Activated CD8-positive, alpha-beta T cell treated with anti-CD3 and anti-CD28 coated beads, Interleukin-2, amount 10 ng/mL, durations not matched to agents 7 days and 5 days (primary cell): ENCODE results near the gene ADGRF1. TPM values are rescaled to one million over a fixed set of nuclear protein-coding genes. Genes with fewer than 3 reads are reported as not detected.

Experiments used
- ATAC-seq: fragments of 150-1000 bp; cut with Tn5 transposase; one replicate; pipeline ENCODE4 v1.10.0; 2021; ENCODE audit warnings: moderate library complexity
- CTCF ChIA-PET: fragments of 350-600 bp; sonication (Branson Sonifier 250); formaldehyde crosslinking; loops from one replicate; lab custom pipeline; 2021; ENCODE audit warnings: antibody characterized with exemption; lab: Charles Lee
- POLR2A ChIA-PET: fragments of 350-600 bp; sonication (Branson Sonifier 250); formaldehyde crosslinking; loops from one replicate; lab custom pipeline; 2021; ENCODE audit warnings: antibody characterized with exemption; lab: Charles Lee
- DNase-seq: peaks from one replicate; pipeline ENCODE4 v3.0.0-alpha.2; 2020
- H3K27ac Mint-ChIP-seq: one replicate; pipeline ENCODE4 v1.8.0; 2021; ENCODE audit warnings: mild to moderate bottlenecking, mixed read lengths
- H3K27me3 Mint-ChIP-seq: one replicate; pipeline ENCODE4 v1.8.0; 2021; ENCODE audit warnings: low read depth, mixed read lengths
- H3K36me3 Mint-ChIP-seq: one replicate; pipeline ENCODE4 v1.8.0; 2021; ENCODE audit warnings: low read depth, mixed read lengths
- H3K4me1 Mint-ChIP-seq: one replicate; pipeline ENCODE4 v1.8.0; 2021; ENCODE audit warnings: low read depth, mixed read lengths
- H3K4me3 Mint-ChIP-seq: one replicate; pipeline ENCODE4 v1.8.0; 2021; ENCODE audit warnings: mild to moderate bottlenecking, mixed read lengths
- H3K9me3 Mint-ChIP-seq: one replicate; pipeline ENCODE4 v1.8.0; 2022; ENCODE audit warnings: mixed read lengths; ENCODE audit not compliant: insufficient read depth
- total RNA-seq, 2 experiments: library from RNA; stranded (reverse); gene quantifications; one replicate each; pipeline ENCODE4 v1.2.3, GENCODE V29; 2021

ADGRF1 gene
- total RNA-seq, 2 experiments from 2014 or later = not detected

DNA sequence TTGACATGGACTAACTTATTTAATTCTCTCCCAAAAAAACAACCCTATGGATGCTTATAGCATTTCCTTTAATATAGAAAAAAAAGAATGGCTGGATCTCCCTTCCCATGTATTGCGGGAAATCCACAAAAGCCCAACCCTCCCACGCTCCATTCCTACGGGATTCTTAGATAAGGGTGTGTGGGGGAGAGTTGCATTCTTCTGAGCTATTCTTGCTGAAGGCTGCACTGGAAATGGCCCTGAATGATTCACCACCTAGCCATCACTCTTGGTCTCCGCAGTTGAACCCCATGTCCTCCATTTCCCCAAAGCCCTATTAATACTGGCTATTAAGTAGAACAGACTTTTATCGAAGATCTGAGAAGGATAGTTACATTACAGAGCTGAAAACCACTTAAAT lies 78.5 kb downstream of the ADGRF1 start:
- Mint-ChIP-seq H3K36me3 (no peaks in the 10 kb centered on the region), H3K4me3 (no peak overlapping the region), H3K27me3 (peaks cover 3% of the 10 kb centered on the region), H3K4me1 (no peaks in the 10 kb centered on the region), H3K9me3 (no peaks in the 10 kb centered on the region), H3K27ac (no peak overlapping the region)
- ChIA-PET CTCF (no interaction called here), POLR2A (no interaction called here)
- no peak for DNase-seq
- ATAC-seq = no peak

- POLR2A ChIA-PET = no interaction called here
- DNase-seq = no peak
- CTCF ChIA-PET = no interaction called here
These were observed 79.1 kb downstream of the ADGRF1 start for GRCh38 chr6:46963039-46963438.

GRCh38 chr6:46961711-46962110 lies 80.4 kb downstream of the ADGRF1 start:
- POLR2A ChIA-PET = no interaction called here
- peaks cover 5% of the 10 kb centered on the region for H3K27me3 Mint-ChIP-seq

More at GRCh38 chr6:46963039-46963438, 79.1 kb downstream of the ADGRF1 start:
- H3K4me3 Mint-ChIP-seq = no peak overlapping the region
- no peaks in the 10 kb centered on the region for H3K9me3 Mint-ChIP-seq
- peaks cover 3% of the 10 kb centered on the region for H3K27me3 Mint-ChIP-seq
- no peak for ATAC-seq
- no peaks in the 10 kb centered on the region for H3K4me1 Mint-ChIP-seq
- no peak overlapping the region for H3K27ac Mint-ChIP-seq
- H3K36me3 Mint-ChIP-seq = no peaks in the 10 kb centered on the region

GRCh38 chr6:46961232-46961631 lies 80.9 kb downstream of the ADGRF1 start:
- no peaks in the 10 kb centered on the region for H3K36me3 Mint-ChIP-seq
- no peak for ATAC-seq
- no peak overlapping the region for H3K27ac Mint-ChIP-seq
- no peak overlapping the region for H3K4me3 Mint-ChIP-seq
- no peaks in the 10 kb centered on the region for H3K9me3 Mint-ChIP-seq
- no peaks in the 10 kb centered on the region for H3K4me1 Mint-ChIP-seq
- ChIA-PET POLR2A (no interaction called here), CTCF (no interaction called here)
- no peak for DNase-seq
- H3K27me3 Mint-ChIP-seq = peaks cover 4% of the 10 kb centered on the region

More at GRCh38 chr6:46961711-46962110, 80.4 kb downstream of the ADGRF1 start:
- Mint-ChIP-seq H3K27ac (no peak overlapping the region), H3K36me3 (no peaks in the 10 kb centered on the region), H3K4me1 (no peaks in the 10 kb centered on the region), H3K9me3 (no peaks in the 10 kb centered on the region), H3K4me3 (no peak overlapping the region)
- CTCF ChIA-PET = no interaction called here
- ATAC-seq (no peak), DNase-seq (no peak)

GRCh38 chr6:46959419-46959818 lies 82.7 kb downstream of the ADGRF1 start:
- Mint-ChIP-seq H3K4me3 (no peak overlapping the region), H3K4me1 (no peaks in the 10 kb centered on the region), H3K36me3 (no peaks in the 10 kb centered on the region), H3K27me3 (peaks cover 4% of the 10 kb centered on the region), H3K9me3 (no peaks in the 10 kb centered on the region), H3K27ac (no peak overlapping the region)
- ChIA-PET CTCF (no interaction called here), POLR2A (no interaction called here)
- ATAC-seq (no peak), DNase-seq (no peak)

DNA sequence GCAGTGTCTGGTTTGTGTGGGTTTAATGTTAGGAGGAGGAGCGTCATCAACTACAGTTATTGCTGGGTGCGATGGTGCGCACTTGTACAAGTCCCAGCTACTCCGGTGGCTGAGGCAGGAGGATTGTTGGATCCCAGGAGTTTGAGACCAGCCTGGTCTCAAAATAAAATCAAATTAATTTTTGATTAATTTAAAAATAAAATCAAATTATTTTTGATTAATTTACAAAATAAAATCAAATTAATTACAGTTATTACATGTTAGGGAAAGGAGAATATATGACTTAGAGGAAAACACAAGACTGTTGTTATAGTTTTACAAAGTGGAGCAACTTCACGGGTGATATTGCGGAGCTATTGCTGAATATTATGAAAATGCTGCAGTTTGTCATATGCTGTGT lies 85.7 kb downstream of the ADGRF1 start:
- Mint-ChIP-seq H3K36me3 (no peaks in the 10 kb centered on the region), H3K4me1 (no peaks in the 10 kb centered on the region), H3K27me3 (peaks cover 4% of the 10 kb centered on the region), H3K9me3 (no peaks in the 10 kb centered on the region), H3K27ac (no peak overlapping the region), H3K4me3 (no peak overlapping the region)
- POLR2A ChIA-PET = no interaction called here
- DNase-seq = no peak
- no peak for ATAC-seq
- CTCF ChIA-PET = no interaction called here

DNA sequence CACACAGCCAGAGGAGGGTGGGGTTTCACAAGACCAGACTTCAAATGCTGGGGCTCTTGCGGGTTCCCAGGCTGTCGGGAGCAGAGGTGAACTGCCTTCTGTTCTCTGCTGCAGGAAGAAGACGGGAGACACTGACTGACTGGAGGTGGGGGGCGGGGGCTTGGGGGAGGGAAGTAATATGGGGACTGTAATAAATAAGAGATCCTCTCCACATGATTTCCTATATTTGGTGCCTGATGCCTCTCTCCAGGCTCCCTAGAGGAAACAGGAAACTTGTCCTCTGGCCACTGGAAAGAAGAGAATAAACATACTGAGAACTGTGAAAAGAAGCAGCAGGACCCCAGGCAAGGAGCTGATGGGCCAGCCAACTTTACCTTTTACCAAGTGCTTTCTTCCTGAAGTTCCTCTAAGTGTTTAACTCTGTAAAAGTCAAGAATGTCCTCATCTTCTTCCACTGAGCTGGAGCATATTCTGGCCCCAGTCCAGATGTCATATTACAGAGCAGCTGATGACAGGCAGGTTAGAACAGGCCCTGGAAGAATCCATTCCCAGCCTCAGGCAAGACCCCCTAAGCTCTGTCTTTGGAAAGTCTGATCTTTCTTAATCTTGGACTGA lies 87.2 kb downstream of the ADGRF1 start:
- Mint-ChIP-seq H3K4me3 (no peak overlapping the region), H3K27me3 (peaks cover 4% of the 10 kb centered on the region), H3K36me3 (no peaks in the 10 kb centered on the region), H3K9me3 (no peaks in the 10 kb centered on the region), H3K27ac (no peak overlapping the region), H3K4me1 (no peaks in the 10 kb centered on the region)
- no peak for ATAC-seq
- ChIA-PET CTCF (no interaction called here), POLR2A (no interaction called here)
- no peak for DNase-seq

GRCh38 chr6:46953921-46954320 lies 88.2 kb downstream of the ADGRF1 start:
- Mint-ChIP-seq H3K27ac (no peak overlapping the region), H3K27me3 (peaks cover 4% of the 10 kb centered on the region), H3K4me3 (no peak overlapping the region), H3K36me3 (no peaks in the 10 kb centered on the region), H3K4me1 (no peaks in the 10 kb centered on the region), H3K9me3 (no peaks in the 10 kb centered on the region)
- ATAC-seq (no peak), DNase-seq (no peak)
- ChIA-PET CTCF (no interaction called here), POLR2A (interaction anchor here (0.7 kb wide), 1 partner anchor 206 kb away, joined by 3 read pairs; no protein-coding TSS in a partner anchor)

GRCh38 chr6:46949632-46950280 lies 92.4 kb downstream of the ADGRF1 start:
- ChIA-PET POLR2A (no interaction called here), CTCF (no interaction called here)

DNA sequence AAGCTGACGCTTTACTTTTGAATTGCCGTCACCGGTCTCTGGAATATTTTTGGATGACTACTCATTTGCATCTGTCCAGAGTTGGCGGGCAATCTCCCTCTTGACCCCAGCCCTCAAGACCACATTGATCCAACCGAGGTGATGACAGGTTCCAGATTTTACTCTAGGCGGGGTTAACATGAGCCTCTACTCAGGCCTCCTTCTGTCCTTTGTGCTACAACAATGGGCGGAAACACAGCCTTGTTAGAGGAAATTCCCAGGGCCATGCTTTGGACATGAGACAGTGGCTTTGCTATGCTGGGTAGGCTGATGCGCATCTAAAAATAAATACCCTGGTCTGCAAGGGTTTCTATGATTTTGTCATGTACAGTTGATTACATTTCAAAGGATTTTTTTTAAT lies 93.4 kb downstream of the ADGRF1 start:
- CTCF ChIA-PET = no interaction called here

More at GRCh38 chr6:46949632-46950280, 92.4 kb downstream of the ADGRF1 start:
- ATAC-seq (no peak), DNase-seq (no peak)
- H3K27me3 Mint-ChIP-seq = no peaks in the 10 kb centered on the region
- no peaks in the 10 kb centered on the region for H3K9me3 Mint-ChIP-seq
- no peaks in the 10 kb centered on the region for H3K4me1 Mint-ChIP-seq
- no peaks in the 10 kb centered on the region for H3K36me3 Mint-ChIP-seq
- no peak overlapping the region for H3K4me3 Mint-ChIP-seq
- no peak overlapping the region for H3K27ac Mint-ChIP-seq

More for the DNA sequence above, 93.4 kb downstream of the ADGRF1 start:
- Mint-ChIP-seq H3K27me3 (no peaks in the 10 kb centered on the region), H3K36me3 (no peaks in the 10 kb centered on the region), H3K9me3 (no peaks in the 10 kb centered on the region), H3K4me1 (no peaks in the 10 kb centered on the region), H3K27ac (no peak overlapping the region), H3K4me3 (no peak overlapping the region)
- POLR2A ChIA-PET = no interaction called here
- no peak for DNase-seq
- ATAC-seq = no peak
